Fibroblast of peridontal ligament (primary cell): ENCODE measurements around the gene RUFY3.
"Not testable (repeated sequence)": the region's sequence is repeated elsewhere in the genome, so short reads cannot be mapped to it uniquely, and the experiment has no call there.

Experiments used
- DNase-seq: peaks from one replicate; pipeline ENCODE4 v3.0.0-alpha.2; 2010; ENCODE audit errors: extremely low read depth

RUFY3 gene

DNA sequence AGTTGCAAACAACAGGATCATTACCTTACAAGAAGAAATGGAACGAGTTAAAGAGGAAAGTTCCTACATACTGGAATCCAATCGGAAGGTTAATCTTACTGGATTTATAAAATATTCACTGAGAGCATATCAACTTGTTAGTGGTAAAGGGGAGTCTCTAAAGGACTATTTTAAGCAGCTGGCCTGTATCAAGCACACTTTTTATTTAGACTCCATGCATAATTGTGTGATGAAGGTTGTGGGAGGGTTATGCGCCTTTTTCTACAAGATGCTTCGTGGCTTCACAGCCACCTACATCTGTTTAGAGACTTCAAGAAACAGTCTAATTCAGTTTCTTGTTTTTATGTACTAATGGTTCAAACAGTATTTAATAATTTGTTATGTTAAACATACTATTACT, 61.3 kb downstream of the RUFY3 start:
- no peak for DNase-seq

GRCh38 chr4:70787496-70787895, 65.7 kb downstream of the RUFY3 start:
- DNase-seq, result no peak

DNA sequence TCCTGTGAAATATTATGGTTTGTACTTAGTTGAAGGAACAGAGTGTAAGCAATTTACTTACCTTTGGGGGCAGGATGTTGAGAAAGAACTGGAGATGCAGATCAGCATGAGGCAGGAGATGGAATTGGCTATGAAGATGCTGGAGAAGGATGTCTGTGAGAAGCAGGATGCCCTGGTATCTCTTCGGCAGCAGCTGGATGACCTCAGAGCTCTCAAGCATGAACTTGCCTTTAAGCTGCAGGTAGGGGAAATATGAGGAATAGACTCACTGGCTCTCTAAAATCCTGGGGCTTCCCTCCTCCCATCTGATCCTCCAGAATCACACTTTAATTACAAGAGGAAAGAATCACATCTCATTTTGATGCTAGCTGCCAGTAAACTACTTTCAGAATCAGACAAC, 67.0 kb downstream of the RUFY3 start:
- DNase-seq, result no peak

- DNase-seq, result no peak
Measured at GRCh38 chr4:70793626-70794025, 71.9 kb downstream of the RUFY3 start.

DNA sequence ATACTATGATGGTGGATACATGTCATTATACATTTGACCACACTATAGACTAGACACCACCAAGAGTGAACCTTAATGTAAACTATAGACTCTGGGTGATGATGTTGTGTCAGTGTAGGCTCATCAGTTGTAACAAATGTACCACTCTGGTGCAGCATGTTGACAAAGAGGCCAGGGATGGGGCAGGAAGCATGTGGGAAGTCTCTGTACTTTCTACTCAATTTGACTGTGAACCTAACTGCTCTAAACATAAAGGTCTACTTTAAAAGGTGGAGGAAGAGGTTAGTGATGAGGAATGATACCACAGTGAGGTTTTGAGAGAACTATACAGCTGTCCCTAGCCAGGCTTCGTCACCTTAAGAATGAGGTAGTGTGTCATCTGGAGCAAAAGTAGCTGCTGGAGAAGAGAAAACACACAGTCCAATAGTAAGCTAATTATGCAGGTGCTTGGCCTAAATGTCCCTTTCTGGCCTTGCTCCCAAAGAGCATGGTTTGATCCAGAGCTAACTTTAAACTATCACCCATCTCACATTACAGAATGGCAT, 79.6 kb downstream of the RUFY3 start:
- DNase-seq, result no peak

DNA sequence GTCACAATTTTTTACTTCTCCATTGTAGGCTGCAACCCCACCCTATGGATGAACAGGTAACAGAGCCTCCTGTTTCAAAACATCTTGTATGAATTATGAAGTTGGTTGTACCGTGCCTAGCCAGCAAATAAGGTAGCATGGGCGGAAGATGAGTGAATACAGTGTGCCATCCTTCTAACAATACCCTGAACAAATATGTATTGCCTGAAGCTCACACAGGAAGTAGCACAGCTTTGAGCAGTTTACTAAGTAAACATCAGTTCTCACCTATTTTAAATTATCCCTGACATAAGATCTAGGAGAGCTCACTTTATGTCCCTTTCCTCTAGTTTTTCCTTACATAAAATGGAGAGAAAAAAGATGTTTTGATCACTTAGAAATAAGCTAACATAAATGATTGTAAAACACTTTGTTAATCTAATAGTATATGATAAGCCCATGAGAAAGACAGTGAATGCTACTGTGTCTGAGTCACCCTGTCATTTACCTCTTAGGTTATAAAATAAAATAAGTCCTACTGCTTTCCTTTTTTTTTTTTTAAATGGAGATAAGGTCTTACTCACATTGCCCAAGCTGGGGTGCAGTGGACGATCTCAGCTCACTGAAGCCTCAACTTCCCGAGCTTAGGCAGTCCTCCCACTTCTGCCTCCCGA, 81.3 kb downstream of the RUFY3 start:
- no peak for DNase-seq

GRCh38 chr4:70808151-70808550, 86.4 kb downstream of the RUFY3 start:
- DNase-seq, result no peak

- peak; percentile 64 for DNase-seq
Measured at GRCh38 chr4:70815370-70815769, 93.6 kb downstream of the RUFY3 start.

DNA sequence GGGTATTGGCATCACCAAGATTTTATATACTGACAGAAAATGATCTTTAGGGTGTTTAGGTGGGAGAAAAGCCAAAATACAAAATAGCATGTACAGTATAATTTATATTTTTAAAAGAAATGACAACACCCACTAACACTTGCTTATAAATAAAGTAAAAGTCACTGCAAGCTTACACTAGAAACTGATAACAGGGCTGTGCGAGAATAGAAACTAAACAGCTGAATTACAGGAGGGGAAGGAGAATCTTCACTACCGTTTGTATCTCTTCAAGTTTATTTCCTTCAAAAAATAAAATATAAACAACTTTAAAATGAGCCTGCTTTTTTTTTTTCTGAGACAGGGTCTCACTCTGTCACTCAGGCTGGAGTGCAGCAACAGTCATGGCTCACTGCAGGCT, 95.1 kb downstream of the RUFY3 start:
- no peak for DNase-seq

- DNase-seq, result no peak
Measured at GRCh38 chr4:70818173-70818855, 96.5 kb downstream of the RUFY3 start.

DNA sequence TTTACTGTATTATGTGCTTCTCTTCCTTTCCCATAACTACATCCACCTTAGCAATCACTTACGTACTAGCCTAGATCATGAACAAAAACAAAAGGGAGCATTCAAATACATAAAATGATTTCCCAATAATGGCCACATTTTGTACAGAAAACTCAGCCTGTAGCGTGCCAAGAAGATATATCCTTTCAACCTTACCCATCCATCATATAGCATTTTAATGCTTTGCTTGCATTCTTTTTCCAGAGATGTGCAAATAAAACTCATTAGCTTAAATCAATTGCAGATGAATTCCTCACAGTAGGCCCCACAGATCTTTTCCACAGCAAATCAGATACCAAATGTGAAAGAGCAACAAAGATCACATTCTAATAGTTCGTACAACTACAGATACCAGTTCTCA, 97.2 kb downstream of the RUFY3 start:
- no peak for DNase-seq

GRCh38 chr4:70829015-70829414, 107.3 kb downstream of the RUFY3 start:
- DNase-seq, result no peak

DNA sequence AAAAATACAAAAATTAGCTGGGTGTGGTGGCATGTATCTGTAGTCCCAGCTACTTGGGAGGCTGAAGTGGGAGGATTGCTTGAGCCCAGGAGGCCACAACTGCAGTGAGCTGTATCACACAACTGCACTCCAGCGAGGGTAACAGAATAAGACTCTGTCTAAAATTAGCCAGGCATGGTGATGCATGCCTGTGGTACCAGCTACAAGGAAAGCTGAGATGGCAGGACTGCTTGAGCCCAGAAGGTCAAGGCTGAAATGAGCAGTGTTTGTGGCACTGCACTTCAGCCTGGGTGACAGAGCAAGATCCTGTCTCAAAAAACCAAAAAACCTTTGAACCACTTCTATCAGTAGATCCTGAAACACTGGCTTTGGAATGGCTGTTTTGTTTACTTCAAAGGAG, 107.7 kb downstream of the RUFY3 start:
- no peak for DNase-seq

DNA sequence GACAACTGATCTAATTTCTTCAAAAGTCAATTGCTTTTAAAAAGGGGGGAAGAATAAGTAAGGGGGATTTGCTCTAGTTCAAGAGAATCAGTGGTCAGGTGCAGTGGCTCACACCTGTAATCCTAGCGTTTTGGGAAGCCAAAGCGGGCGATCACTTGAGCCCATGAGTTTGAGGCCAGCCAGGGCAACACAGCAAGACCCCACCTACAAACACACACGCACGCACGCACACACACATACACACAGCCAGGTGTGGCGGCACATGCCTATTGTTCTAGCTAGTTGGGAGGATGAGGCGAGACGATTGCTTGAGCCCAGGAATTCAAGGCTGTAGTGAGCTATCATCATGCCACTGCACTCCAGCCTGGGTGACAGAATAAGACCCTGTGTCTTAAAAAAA, 108.3 kb downstream of the RUFY3 start:
- DNase-seq, result no peak

DNA sequence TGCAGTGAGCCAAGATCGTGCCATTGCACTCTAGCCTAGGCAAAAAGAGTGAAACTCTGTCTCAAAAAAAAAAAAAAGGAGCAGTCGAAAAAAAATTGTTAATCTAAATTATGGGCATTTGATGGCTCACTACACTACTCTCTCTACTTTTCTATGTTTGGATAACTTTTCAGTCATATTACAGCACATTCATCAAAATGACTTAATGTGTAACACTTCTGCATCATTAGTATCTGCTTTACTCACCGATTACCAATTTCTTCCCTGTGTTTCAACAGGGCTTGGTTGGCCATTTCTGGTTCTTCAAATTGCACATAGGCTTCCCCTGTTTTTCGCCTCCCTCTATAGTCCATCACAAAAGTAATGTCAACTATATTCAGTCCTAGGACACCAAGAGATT, 109.5 kb downstream of the RUFY3 start:
- no peak for DNase-seq

DNA sequence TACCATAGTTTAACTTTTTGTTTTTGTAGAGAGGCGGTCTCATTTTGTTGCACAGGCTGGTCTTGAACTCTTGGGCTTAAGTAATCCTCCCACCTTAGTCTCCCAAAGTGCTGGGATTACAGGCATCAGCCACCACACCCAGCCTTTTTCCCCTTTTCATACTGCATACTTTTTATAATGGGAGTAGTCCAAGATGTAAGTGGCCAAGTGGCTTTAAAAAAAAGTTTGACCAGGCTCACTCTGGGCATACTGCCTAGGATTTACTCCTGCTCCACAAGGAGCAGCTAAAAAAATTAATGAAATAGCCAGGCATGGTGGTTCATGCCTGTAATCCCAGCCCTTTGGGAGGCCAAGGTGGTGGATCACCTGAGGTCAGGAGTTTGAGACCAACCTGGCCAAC, 111.9 kb downstream of the RUFY3 start:
- DNase-seq, result peak; percentile 53

DNA sequence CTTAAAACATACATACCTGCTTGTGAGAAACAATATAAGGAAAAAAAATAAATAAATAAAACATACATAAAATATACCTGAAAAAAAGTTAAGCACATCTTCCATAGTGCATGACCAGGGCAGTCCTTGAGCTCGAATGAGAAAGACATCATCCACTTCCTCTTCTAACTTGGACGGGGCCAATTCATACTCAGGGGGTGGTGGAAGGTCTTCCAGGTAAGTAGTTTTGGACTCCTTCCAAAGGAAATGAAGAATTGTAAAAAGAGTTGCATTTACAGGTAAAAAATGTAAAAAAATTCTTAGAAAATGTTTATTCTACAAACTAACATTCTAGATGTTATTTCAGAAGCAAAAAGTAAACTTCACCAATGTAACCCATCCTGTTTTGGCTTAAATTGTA, 114.3 kb downstream of the RUFY3 start:
- DNase-seq, result no peak

DNA sequence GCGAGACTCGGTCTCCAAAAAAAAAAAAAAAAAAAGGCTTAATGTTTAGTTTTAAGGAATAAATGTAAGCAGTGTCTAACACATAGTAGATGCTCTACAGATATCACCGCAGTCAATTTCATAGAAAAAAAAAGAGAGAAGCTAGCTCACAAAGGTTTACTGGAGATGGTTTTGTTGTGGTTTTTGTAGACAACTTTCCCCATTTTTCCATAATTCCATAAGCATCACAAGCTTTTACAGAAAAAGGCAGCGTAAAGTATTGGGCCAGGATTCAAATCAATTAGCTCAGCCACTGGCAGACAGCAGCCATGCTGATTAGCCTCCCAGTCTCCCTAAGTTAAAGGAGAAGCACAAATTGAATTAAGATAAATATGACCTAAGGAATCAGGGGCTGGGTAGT, 116.4 kb downstream of the RUFY3 start:
- DNase-seq, result peak; percentile 59

- peak; percentile 42 for DNase-seq
Measured at GRCh38 chr4:70838666-70839588, 117.2 kb downstream of the RUFY3 start.

GRCh38 chr4:70839589-70840093, 117.9 kb downstream of the RUFY3 start, which contains the start of gene GRSF1:
Gene GRSF1 (minus strand): TSS chr4:70839890. CDS start chr4:70839827, 63 bp downstream.
- DNase-seq, result peak; percentile 88

GRCh38 chr4:70840137-70840536, 118.4 kb downstream of the RUFY3 start:
- peak; percentile 13 for DNase-seq

GRCh38 chr4:70840631-70841030, 118.9 kb downstream of the RUFY3 start:
- not testable (repeated sequence) for DNase-seq
